Endodermal cell (in vitro differentiated cells): ENCODE measurements around the gene ZNF407. TPM values are rescaled to one million over a fixed set of nuclear protein-coding genes. Genes with fewer than 3 reads are reported as not detected.

Experiments used
- DNase-seq: peaks from one replicate; pipeline ENCODE4 v3.0.0-alpha.2; 2017
- H3K27ac ChIP-seq: 2 replicates; pipeline ENCODE4 v1.5.1; 2013; ENCODE audit warnings: mild to moderate bottlenecking, low read depth, low read length, moderate library complexity
- H3K27me3 ChIP-seq: 2 replicates; pipeline ENCODE4 v1.6.1; 2013; ENCODE audit warnings: mild to moderate bottlenecking, low read length, moderate library complexity; ENCODE audit not compliant: insufficient read depth, control insufficient read depth, poor library complexity, severe bottlenecking
- H3K36me3 ChIP-seq: 2 replicates; pipeline ENCODE4 v1.7.0; 2013; ENCODE audit warnings: mild to moderate bottlenecking, low read length, moderate library complexity; ENCODE audit not compliant: control insufficient read depth, insufficient read depth
- H3K4me1 ChIP-seq: one replicate; pipeline ENCODE4 v1.7.0; 2013; ENCODE audit warnings: low read length; ENCODE audit not compliant: control insufficient read depth, insufficient read depth
- H3K4me3 ChIP-seq: 2 replicates; pipeline ENCODE4 v1.5.1; 2013; ENCODE audit warnings: mild to moderate bottlenecking, low read length, moderate library complexity
- H3K9ac ChIP-seq: 2 replicates; pipeline ENCODE4 v1.6.1; 2013; ENCODE audit warnings: mild to moderate bottlenecking, low read length, moderate library complexity; ENCODE audit not compliant: poor library complexity, severe bottlenecking; ENCODE audit errors: extremely low read depth
- H3K9me3 ChIP-seq: 2 replicates; pipeline ENCODE4 v1.6.1; 2013; ENCODE audit warnings: mild to moderate bottlenecking, low read length, moderate library complexity; ENCODE audit not compliant: control insufficient read depth
- H3K27ac Mint-ChIP-seq: 2 replicates; pipeline ENCODE4 v1.8.0; 2020; ENCODE audit warnings: mixed read lengths
- H3K27me3 Mint-ChIP-seq: 2 replicates; pipeline ENCODE4 v1.8.0; 2021; ENCODE audit warnings: mild to moderate bottlenecking, mixed read lengths; ENCODE audit not compliant: insufficient read depth
- H3K36me3 Mint-ChIP-seq: 2 replicates; pipeline ENCODE4 v1.8.0; 2020; ENCODE audit warnings: low read depth, mixed read lengths
- H3K4me1 Mint-ChIP-seq: 2 replicates; pipeline ENCODE4 v1.8.0; 2020; ENCODE audit warnings: mixed read lengths
- H3K4me3 Mint-ChIP-seq: 2 replicates; pipeline ENCODE4 v1.8.0; 2020; ENCODE audit warnings: mild to moderate bottlenecking, moderate library complexity, mixed read lengths
- H3K9me3 Mint-ChIP-seq: 2 replicates; pipeline ENCODE4 v1.8.0; 2020; ENCODE audit warnings: mild to moderate bottlenecking, mixed read lengths
- WGBS, 2 experiments: methylation state at CpG; one replicate each; pipeline versions ENCODE4 v1.1.5 to v1.1.7; 2013; ENCODE audit warnings: missing lambda C conversion rate in 2 of 2, mixed read lengths in 1 of 2; ENCODE audit not compliant: insufficient coverage in 1 of 2, insufficient read length in 1 of 2; 5-methylcytosine and 5-hydroxymethylcytosine counted together
- total RNA-seq, 2 donors: library from RNA; stranded (reverse); fragmentation: NEBNext Ultra II Directional in 1 of 2; extraction: Animal tissue kit (Norgen Biotek cat#: 25700) in 1 of 2; gene quantifications; 2 replicates in 1 of 2; 3 replicates in 1 of 2; pipeline ENCODE4 v1.2.1, GENCODE V29; 2021
- TF ChIP-seq, protein P1 (sequence below): fragments of 200-600 bp; sonication (generic); conservative IDR thresholded peaks from 2 replicates; pipeline ENCODE4 v1.5.0; 2021; ENCODE audit warnings: antibody characterized with exemption, mild to moderate bottlenecking

ZNF407 gene
- total RNA-seq, 2 donors from 2014 or later = 7.6 to 13.1 TPM

DNA sequence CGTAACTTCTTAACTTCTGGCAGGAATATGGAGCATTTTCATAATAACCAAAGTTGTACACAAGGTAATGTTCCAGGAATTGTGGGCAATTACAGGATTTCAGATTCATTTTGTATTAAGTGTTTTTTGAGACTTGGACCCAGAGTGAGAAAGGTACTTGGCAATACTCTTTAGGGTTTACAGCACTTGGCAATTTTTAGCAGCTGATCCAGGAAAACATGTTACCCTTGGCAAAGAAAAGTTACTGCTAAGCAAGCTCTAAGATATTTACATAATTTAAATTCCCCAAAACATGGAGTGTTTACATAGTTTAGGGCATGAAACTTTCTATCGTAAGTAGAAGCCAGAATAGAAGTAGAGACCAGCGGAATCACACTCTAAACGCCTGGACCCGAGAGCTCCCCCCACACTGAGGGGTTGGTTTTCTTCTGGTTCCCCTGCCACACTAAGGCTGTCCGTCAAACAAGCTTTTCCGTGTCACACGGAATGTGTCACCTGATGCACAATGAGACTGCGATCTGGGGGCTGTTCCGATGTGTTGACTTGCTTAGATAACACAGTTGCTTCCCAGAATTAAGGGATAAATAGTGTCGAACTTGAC is 434.1 kb downstream of the ZNF407 start:
- H3K4me1 ChIP-seq = no peaks in the 10 kb centered on the region
- no peaks in the 10 kb centered on the region for H3K36me3 ChIP-seq
- H3K27me3 ChIP-seq = peaks cover 12% of the 10 kb centered on the region
- Mint-ChIP-seq H3K9me3 (peaks cover 4% of the 10 kb centered on the region), H3K4me3 (no peak overlapping the region), H3K27me3 (no peaks in the 10 kb centered on the region), H3K36me3 (peaks cover 4% of the 10 kb centered on the region), H3K4me1 (peaks cover 13% of the 10 kb centered on the region), H3K27ac (peak overlapping the region; percentile 26)
- H3K9ac ChIP-seq = no peak overlapping the region
- DNase-seq = no peak
- H3K27ac ChIP-seq = no peak overlapping the region
- peaks cover 4% of the 10 kb centered on the region for H3K9me3 ChIP-seq
- H3K4me3 ChIP-seq = no peak overlapping the region
- TF ChIP-seq, protein P1, sequence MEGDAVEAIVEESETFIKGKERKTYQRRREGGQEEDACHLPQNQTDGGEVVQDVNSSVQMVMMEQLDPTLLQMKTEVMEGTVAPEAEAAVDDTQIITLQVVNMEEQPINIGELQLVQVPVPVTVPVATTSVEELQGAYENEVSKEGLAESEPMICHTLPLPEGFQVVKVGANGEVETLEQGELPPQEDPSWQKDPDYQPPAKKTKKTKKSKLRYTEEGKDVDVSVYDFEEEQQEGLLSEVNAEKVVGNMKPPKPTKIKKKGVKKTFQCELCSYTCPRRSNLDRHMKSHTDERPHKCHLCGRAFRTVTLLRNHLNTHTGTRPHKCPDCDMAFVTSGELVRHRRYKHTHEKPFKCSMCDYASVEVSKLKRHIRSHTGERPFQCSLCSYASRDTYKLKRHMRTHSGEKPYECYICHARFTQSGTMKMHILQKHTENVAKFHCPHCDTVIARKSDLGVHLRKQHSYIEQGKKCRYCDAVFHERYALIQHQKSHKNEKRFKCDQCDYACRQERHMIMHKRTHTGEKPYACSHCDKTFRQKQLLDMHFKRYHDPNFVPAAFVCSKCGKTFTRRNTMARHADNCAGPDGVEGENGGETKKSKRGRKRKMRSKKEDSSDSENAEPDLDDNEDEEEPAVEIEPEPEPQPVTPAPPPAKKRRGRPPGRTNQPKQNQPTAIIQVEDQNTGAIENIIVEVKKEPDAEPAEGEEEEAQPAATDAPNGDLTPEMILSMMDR = no peak
- 79 to 93% methylated on average over 5 to 11 of the region's 11 CpGs for WGBS, 2 experiments

DNA sequence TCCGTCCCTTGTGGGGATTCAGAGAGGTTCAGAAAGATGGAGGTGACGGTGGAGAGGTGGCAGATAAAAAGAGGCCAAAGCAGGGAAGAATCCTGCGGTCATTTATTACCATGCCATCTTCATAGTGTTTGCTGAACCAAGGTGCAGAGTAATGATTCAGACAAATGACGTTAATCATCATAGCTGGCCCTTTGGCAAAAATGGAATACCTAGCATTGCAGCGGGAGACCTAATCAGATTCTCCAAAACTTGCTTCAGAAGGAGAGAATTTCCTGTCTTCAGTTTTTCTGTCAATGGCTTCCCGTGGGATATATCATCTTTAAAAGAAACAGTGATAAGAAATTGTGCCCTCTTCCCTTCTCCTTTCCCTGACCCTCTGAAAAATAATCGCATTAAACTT is 435.8 kb downstream of the ZNF407 start:
- no peaks in the 10 kb centered on the region for H3K27me3 Mint-ChIP-seq
- no peaks in the 10 kb centered on the region for H3K9me3 ChIP-seq
- H3K27ac Mint-ChIP-seq = no peak overlapping the region
- H3K9me3 Mint-ChIP-seq = peaks cover 4% of the 10 kb centered on the region
- H3K9ac ChIP-seq = no peak overlapping the region
- TF ChIP-seq, protein P1 = no peak
- no peak overlapping the region for H3K27ac ChIP-seq
- no peak for DNase-seq
- no peaks in the 10 kb centered on the region for H3K4me1 ChIP-seq
- peaks cover 12% of the 10 kb centered on the region for H3K27me3 ChIP-seq
- H3K4me3 ChIP-seq = no peak overlapping the region
- WGBS, 2 experiments = 94 to 96% methylated on average over 5 to 6 of the region's 7 CpGs
- H3K36me3 Mint-ChIP-seq = no peaks in the 10 kb centered on the region
- no peaks in the 10 kb centered on the region for H3K36me3 ChIP-seq
- H3K4me3 Mint-ChIP-seq = no peak overlapping the region
- H3K4me1 Mint-ChIP-seq = peaks cover 13% of the 10 kb centered on the region

DNA sequence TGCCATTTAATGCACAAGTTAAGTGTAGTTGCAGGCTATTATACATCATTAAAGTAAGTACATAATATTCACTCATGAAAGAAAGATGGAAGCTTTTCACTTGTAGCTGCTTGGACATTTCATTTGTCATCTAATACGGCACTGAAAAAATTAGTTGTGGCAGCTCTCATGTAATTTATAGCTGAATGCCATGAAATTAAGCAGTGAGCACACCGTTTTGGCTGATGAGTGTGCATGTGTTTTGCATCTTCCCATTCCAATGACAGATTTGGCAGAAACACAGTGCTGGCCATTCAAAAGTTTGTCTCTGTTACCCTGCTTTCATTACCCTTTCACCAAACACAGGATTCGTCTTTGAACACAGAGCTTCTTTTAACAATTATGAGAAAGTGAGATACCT is 437.3 kb downstream of the ZNF407 start:
- Histone ChIP-seq H3K27ac (no peak overlapping the region), H3K4me3 (no peak overlapping the region), H3K4me1 (no peaks in the 10 kb centered on the region), H3K27me3 (peaks cover 12% of the 10 kb centered on the region), H3K9ac (no peak overlapping the region), H3K9me3 (no peaks in the 10 kb centered on the region), H3K36me3 (no peaks in the 10 kb centered on the region)
- H3K9me3 Mint-ChIP-seq = peaks cover 4% of the 10 kb centered on the region
- TF ChIP-seq, protein P1 = no peak
- 86 to 89% methylated on average over 2 to 3 of the region's 3 CpGs for WGBS, 2 experiments
- no peak overlapping the region for H3K27ac Mint-ChIP-seq
- H3K27me3 Mint-ChIP-seq = no peaks in the 10 kb centered on the region
- H3K4me3 Mint-ChIP-seq = no peak overlapping the region
- no peak for DNase-seq
- peaks cover 15% of the 10 kb centered on the region for H3K4me1 Mint-ChIP-seq
- H3K36me3 Mint-ChIP-seq = no peaks in the 10 kb centered on the region
